ENCODE measurements around the gene MIF.
A peak's percentile ranks its signal among the peaks of the same experiment; 100 is the strongest.
"Not testable (repeated sequence)": the region's sequence is repeated elsewhere in the genome, so short reads cannot be mapped to it uniquely, and the experiment has no call there.

The MIF gene

DNA sequence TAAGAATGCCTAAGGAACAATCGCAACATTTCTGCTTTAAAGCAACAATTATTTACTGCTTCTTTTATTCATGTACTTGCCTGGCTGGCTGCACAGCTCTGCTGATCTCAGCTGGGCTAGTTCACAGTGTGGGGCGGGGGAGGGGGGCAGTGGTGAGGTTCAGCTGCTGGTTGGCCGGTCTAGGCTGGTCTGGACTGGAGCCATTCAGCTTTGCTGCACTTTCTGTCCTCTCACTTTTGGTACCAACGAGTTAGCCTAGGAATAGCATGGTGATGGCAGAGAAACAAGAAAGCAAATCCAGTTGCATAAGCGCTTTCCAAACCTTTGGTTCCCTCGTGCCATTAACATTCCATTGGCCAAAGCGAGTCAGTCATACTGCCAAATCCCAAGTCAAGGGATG lies 16.0 kb upstream of the MIF start:
- no peak for DNase-seq

DNA sequence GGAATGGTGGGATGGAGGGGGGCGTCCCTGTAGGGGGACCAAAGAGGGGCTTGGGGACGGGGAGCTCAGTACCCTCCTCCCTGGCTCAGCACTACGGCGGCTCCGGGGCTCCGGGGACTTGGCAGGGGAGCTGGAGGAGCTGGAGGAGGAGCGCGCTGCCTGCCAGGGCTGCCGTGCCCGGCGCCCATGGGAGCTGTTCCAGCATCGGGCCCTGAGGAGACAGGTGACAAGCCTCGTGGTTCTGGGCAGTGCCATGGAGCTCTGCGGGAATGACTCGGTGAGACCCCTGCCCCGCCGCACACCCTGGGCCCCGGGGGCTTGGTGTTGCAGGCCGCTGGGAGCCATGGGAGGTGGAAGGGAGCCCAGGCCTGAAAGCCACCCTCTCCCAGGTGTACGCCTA lies 11.8 kb upstream of the MIF start:
- no peak for DNase-seq

DNA sequence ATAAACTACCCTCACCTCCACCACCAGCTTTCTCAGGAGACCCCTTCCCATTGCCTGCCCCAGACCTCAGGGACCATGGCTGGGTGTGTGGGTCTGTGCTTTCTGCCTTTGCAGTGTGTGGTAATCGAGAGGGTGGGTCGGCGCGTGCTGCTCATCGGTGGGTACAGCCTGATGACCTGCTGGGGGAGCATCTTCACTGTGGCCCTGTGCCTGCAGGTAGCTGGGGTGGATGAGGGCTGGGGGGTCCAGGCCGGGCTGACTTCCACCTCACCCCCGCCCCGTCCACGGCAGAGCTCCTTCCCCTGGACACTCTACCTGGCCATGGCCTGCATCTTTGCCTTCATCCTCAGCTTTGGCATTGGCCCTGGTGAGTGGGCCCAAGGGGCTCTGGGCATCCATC lies 10.5 kb upstream of the MIF start:
- no peak for DNase-seq

DNA sequence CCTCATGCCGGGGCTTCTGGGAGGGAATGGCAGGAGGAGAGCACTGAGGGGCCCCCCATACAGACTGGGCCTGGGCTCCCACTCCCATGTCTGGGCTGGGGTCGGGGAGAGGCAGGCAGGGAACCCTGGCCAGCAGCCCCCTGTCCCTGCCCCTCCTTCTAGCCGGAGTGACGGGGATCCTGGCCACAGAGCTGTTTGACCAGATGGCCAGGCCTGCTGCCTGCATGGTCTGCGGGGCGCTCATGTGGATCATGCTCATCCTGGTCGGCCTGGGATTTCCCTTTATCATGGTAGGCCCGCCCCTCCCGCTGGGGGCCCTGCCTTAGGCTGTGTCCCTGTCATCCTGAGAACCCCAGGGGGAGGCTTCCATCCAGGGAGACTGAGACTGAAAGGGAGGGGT lies 10.0 kb upstream of the MIF start:
- no peak for DNase-seq

DNA sequence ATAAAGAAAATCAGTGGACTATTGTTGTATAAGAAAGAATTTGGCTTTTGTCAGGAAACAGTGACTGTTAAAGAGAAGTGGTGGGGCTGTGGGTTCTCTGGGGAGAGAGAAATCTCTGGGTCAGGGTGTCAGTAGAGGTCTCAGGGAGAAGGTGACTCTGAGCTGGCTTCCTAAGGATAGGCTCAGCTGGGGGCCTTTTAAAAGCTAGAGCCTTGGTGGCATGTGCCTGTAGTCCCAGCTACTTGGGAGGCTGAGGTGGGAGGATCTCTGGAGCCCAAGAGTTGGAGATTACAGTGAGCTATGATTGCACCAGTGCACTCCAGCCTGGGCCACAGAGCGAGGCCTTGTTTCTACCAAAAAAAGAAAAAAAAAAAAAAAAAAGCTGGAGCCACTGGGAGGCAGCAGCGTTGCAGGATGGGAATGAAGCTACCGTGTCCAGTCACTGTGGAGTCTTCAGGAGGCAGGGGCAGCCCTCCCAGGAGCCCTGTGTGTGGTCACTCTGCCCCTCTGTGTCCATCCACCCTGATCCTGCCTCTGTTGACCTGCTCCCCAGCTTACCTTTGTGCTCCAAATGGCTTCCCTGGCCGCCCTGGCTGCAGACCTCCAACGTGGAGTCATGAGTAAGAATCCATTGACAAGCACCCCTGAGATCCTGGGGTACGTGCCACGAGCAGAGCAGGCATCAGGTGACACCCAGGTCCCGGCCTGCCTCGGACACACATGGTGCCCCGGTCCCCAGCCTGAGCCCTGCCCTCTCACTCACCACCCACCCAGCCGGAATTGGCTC lies 5.4 kb upstream of the MIF start:
- DNase-seq = peak; percentile 59

DNA sequence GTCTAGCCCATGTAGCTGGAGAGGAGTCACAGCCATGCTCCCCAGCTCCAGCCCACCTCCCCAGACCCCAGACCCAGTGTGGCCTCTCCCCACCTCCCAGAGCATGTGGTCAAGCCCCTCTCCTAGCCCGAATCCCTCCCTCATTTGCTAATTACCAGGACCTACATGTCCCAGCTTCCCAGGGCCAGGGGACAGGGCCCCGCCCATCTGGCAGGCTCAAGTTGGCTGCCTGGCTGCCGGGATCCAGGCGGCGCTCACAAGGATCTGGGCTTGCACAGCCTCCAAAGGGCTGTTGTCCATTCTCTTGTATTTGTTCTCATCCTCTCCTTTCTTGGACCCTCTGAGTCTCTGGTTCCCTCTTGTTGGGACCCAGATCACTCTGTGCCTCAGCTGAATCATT lies 4.6 kb upstream of the MIF start:
- DNase-seq = no peak

DNA sequence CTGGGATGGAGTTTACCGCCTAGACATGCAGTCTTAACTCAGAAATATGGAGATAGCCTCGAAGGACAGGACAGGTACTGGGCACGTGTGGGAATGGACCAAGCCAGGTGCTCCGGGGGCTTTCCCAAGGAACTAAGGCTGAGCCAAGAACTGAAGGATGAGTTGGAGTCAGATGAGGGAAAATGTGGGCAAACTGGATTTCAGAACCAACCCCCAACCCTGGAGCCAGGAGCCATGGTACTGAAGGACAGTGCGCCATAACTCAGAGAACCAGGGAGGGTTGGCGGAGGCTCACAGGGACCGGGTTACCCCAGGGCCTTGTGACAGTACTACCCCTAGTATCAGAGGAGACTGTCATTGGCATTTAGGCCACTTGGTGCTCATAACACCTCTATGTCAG lies 2.5 kb upstream of the MIF start:
- DNase-seq = no peak

DNA sequence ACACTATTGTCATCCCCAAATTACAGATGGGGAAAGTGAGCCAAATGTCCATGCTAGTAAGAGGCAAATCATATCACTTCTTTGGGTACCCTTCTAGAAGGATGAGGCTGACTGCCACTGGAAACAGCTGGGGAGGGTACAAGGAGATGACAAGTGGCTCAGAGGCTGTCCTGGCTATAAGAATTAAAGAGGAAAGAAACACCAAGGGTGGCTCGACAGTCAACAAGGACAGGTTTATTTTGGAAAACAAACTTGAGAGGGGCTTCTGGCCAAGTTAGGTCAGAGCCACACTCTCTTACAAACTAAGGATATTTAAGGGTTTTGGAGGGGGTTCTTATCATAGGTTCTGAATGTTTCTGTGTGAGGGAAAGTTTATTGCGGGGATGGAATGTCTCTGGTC lies 2.1 kb upstream of the MIF start:
- no peak for DNase-seq

DNA sequence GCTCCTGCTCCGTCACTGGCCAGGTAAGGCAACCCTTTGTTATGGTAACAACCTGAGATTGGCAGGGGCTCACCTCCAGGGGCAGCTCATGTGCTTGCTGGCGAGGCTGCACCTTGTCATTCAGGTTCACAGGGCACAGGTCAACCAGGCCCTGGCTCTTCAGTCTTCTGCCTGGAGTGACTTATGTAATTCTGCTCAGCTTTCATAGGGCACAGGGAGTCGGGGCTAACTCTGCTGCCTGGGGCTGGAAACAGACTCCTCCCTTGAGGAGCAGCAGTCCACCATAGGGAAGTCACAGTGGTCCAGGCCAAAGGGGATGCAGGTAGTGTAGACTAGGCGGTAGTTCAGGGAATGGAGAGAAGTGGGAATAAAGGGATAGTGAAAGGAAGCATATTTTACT lies 1.5 kb upstream of the MIF start:
- no peak for DNase-seq

DNA sequence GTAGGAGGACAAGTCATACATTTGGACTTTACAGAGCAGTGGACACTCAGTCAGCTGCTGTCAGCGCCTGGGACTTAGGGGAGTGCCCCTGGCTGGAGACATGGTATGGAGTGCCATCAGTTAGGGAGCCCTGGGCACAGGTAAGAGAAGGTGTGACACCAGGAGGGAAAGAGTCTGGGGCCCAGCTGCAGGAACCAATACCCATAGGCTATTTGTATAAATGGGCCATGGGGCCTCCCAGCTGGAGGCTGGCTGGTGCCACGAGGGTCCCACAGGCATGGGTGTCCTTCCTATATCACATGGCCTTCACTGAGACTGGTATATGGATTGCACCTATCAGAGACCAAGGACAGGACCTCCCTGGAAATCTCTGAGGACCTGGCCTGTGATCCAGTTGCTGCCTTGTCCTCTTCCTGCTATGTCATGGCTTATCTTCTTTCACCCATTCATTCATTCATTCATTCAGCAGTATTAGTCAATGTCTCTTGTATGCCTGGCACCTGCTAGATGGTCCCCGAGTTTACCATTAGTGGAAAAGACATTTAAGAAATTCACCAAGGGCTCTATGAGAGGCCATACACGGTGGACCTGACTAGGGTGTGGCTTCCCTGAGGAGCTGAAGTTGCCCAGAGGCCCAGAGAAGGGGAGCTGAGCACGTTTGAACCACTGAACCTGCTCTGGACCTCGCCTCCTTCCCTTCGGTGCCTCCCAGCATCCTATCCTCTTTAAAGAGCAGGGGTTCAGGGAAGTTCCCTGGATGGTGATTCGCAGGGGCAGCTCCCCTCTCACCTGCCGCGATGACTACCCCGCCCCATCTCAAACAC lies 850 bp upstream of the MIF start:
- DNase-seq = peak; percentile 41

DNA sequence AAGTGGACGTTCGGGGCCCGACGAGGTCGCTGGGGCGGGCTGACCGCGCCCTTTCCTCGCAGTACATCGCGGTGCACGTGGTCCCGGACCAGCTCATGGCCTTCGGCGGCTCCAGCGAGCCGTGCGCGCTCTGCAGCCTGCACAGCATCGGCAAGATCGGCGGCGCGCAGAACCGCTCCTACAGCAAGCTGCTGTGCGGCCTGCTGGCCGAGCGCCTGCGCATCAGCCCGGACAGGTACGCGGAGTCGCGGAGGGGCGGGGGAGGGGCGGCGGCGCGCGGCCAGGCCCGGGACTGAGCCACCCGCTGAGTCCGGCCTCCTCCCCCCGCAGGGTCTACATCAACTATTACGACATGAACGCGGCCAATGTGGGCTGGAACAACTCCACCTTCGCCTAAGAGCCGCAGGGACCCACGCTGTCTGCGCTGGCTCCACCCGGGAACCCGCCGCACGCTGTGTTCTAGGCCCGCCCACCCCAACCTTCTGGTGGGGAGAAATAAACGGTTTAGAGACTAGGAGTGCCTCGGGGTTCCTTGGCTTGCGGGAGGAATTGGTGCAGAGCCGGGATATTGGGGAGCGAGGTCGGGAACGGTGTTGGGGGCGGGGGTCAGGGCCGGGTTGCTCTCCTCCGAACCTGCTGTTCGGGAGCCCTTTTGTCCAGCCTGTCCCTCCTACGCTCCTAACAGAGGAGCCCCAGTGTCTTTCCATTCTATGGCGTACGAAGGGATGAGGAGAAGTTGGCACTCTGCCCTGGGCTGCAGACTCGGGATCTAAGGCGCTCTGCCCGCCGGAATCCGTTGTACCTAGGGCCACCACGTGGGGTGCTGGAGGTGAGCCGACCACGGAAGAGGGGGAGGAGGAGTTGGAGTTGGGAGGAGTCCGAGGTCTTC lies 771 bp downstream of the MIF start:
- DNase-seq = peak; percentile 93

DNA sequence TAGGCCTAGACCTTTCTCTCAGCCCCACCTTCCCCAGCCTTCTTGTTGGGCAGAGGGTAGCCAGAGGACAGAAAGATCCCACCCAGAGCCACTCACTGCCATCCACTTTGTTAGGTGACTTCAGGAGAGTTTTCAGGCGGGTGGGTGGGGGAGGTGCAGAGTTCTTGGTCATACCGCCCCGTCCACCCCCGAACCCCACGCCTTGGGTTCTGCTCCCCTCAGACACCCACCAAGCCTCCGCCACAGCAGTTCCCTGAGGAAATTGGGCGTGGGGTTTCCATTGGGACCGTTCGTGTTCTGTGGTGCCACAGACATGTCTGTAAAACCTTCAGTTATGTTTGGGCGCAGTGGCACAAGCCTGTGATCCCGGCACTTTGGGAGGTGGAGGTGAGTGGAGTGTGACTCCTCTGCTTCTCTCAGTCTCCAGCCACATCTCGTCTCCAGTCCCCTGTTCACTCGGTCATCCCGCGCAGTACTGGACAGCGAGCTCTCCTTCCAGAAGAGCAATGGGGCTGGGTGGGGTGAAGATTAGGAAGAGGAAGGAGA lies 1.5 kb downstream of the MIF start:
- DNase-seq = no peak

DNA sequence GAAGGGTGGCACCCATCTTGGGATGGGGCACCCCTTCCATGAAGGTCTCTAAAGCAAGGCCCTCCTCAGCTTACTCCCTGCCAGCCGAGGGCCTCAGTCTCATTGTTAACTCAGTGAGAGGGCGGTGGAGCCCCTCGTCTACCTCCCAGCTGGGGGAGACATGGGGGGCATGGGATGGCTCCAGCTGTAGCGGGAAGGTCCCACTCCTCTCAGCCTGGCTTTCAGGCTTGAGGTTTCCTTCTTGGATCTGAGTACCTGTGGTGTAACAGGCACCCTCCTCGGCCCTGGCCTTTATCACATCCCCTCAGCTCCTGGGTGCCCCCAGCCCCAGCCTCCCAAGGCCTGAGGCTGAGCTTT lies 2.0 kb downstream of the MIF start:
- DNase-seq = no peak

DNA sequence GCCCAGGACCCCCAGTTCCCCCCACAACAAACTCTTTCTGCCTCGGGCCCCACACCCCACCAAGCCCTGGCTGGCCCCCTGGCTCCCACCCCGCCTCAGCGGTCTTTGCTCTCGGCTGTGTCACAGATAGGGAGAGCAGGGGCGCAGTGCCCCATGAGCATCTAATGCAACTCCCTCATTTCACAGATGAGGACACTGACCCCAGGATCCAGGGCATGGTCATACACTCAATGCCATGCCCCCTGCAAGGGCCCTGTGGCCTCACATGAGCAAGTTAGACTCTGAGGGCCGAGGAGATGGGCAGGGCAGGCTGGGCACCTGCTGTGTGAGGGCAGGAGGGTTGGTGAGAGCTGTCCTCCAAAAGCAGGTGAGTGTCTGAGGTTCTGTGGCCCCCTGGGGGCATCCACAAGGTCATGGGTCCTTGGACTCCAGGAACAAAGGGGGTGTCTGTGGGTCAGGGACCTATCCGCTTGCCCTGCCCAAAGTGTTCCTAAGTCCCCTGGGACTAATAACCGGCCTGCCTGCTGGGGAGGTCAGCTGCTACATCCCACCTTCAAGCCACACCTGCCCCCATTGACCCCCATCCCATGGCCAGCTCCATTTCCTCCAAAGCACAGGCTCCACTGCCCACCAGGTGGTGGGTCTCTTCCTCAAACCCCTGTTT lies 2.5 kb downstream of the MIF start:
- DNase-seq = no peak

DNA sequence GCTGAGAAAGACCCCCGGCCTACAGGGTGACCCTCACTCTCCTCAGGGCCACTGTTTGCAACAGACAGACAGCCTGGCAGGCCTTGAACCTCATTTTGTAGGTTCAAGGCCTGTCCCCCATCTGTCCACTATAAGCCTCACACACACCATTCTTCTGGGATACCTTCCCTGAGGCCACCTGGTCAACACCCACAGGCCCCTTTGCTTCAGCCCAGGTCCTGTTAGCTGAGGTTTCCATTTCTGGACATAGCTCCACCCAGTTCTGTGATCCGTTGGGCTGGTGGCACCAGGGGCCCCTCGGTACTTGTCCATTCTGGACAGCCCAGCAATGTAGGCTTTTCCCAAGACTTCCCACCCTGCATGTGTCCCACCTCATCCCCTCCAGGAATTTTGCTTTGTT lies 3.1 kb downstream of the MIF start:
- no peak for DNase-seq

DNA sequence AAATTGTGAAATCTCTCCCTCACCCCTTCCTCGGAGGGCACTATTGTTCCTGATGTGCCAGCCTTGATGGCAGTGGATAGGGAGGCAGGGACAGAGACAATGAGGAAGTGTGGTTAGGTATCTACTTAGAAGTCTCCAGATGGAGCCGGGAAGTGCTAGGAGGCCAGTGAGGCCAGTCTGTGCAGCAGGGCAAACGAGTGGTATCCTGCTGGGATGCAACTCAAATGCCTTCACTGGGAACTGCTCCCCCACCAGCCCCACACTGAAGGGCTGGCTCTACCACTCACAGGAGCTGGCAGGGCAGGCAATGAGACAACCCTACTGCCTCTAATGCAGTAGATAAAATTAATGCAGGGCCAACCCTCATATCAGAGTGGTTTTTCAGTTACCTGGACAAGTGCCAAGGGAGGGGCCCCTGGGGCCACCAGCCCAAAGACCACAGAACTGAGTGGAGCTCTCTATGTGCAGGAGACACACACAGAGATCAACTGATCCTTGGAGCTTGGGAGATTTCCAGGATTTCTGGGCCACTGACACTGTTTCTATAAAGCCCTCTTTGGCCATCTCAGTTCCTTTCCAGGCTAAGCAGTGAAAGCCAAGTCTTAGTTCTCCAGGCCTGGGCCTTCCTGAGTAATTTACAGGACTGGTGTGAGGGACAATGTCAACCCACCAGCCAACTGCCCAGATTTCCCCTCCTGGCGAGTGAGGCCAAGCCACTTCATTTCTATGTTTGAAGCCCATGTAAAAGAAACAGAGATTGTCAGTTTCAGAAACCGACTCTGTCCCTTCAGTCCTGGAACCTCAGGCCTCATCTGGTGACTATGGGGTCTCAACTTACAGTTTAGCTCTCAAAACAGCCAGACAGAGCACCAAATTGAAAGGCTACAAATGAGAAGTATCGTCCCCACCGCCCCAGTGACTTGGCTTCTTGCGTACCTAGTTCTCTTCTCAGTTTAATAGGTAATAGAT lies 4.1 kb downstream of the MIF start:
- DNase-seq = peak; percentile 92

DNA sequence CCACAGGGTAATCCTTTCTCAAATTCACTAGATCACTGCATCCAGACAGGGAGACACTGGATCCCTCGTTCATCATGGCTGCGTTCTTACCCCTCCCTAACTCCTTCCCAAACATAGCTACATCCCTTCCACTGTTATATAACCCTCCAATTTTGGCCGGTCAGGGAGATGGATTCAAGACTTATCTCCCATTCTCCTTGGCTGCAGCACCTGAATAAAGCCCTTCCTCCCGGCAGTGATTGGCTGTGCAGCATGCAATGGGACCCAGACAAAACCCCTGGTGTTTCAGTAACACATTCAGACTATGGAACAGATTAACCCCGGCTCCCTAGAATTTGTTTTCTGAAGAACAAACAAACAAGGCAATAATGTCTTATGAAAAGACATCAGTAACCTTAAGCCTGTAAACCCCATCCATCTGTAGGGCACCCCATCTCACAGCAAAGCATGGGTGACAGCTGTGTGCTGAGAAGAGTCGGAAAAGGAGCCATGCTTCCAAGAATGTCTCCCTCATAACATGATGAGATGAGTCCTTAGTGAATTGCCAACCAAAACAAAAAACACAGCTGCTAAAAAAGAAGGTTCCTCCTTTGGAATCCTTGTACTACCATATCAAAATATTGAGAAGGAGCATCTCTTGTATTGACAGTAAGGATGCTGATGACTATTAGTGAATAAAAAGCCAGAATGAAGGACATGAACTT lies 5.0 kb downstream of the MIF start:
- DNase-seq = no peak

DNA sequence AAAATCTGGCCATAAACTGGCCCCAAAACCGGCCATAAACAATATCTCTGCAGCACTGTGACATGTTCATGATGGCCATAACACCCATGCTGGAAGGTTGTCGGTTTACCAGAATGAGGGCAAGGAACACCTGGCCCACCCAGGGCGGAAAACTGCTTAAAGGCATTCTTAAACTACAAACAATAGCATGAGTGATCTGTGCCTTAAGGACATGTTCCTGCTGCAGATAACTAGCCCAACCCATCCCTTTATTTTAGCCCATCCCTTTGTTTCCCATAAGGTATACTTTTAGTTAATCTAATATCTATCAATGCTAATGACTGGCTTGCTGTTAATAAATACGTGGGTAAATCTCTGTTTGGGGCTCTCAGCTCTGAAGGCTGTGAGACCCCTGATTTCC lies 6.0 kb downstream of the MIF start:
- DNase-seq = not testable (repeated sequence)

DNA sequence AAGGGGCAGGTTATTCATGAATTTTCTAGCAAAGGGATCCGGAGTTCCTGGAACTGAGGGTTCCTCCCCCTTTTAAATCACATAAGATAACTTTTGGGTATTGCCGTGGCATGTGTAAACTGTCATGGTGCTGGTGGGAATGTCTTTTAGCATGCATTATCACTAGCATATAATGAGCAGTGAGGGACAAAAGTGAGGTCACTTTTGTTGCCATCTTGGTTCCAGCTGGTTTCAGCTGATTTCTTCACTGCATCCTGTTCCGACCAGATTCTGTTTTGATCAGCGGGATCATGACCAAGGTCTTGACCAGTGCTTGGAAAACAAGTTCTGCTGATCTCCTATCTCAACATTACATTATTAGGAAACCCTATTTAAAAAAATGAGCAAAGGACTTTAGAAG lies 7.4 kb downstream of the MIF start:
- no peak for DNase-seq

DNA sequence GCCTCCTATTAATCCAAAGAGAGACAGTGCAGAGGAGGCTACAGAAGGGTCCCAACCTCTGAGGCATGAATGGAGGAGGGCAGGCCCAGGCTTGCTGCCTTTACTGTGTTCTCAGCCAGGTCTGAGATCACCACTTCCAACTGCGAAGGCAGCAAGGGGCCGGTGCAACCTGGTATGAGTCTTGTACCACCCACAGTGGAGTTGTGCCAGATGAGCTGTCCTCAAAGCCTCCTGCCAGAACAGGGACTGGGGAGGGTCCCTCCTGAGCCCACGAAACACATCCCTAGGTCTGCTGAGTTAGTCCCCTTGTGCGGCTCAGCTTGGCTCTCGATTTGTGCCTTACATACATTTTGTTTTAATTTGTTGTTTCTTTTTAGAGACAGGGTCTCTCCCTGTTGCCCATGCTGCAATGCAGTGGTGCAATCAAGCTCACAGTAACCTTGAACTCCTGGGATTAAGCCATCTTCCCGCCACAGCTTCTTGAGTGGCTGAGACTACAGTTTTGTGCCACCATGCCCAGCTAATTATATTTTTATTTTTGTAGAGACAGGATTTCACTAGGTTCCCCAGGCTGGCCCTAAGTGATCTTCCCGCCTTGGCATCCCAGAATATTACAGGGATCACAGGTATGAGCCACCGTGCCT lies 9.3 kb downstream of the MIF start:
- no peak for DNase-seq

Measured in hematopoietic multipotent progenitor cell treated with erythropoietin and hydrocortisone succinate and interleukin-3 and kit ligand, for 6 days (in vitro differentiated cells).